GM12891 (cell line): Measurements from ENCODE around the gene TLK1.

Source experiments
- POLR2A ChIP-seq: IDR thresholded peaks from 2 replicates; pipeline ENCODE4 v1.6.1; 2011; ENCODE audit warnings: low read depth, low read length, control low read depth
- POLR2AphosphoS5 ChIP-seq: IDR thresholded peaks from 2 replicates; pipeline ENCODE4 v1.6.1; 2011; ENCODE audit warnings: low read depth, low read length, control low read depth
- POU2F2 ChIP-seq: IDR thresholded peaks from 2 replicates; pipeline ENCODE4 v1.6.1; 2011; ENCODE audit warnings: low read depth, mild to moderate bottlenecking, control low read depth, low read length, moderate library complexity
- SPI1 ChIP-seq: IDR thresholded peaks from 2 replicates; pipeline ENCODE4 v1.6.1; 2011; ENCODE audit warnings: low read depth, low read length, control low read depth
- TAF1 ChIP-seq: IDR thresholded peaks from 2 replicates; pipeline ENCODE4 v1.6.1; 2011; ENCODE audit warnings: low read depth, low read length, control low read depth

DNA sequence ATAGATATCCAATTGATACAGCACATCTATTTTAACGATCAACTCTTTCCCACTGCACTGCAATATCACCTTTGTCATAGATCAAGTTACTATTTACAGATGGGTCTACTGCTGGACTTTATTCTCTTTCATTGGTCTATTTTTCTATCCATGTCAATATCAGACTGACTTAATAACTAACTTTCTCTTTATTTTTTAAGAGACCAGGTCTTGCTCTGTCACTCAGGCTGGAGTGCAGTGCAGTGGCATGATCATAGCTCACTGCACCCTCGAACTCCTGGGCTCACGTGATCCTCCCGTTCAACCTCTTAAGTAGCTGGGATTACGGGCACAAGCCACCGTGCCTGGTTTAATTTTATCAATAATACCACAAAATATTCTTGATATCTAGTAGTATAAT lies 71.2 kb downstream of the TLK1 start:
- TF ChIP-seq POLR2AphosphoS5, result no peak
- TF ChIP-seq POLR2A, result no peak
- TF ChIP-seq TAF1, result no peak
- TF ChIP-seq POU2F2, result no peak
- no peak for TF ChIP-seq SPI1
